Stimulated activated CD4-positive, alpha-beta T cell treated with anti-CD3 and anti-CD28 coated beads, TNF-alpha, amount 100 ng/mL, for 48 hours (primary cell): ENCODE results near the gene EZH1.

Source experiments
- DNase-seq, 3 donors: peaks; one replicate each; pipeline ENCODE4 v3.0.0-alpha.2; 2020; ENCODE audit warnings: low read depth in 3 of 3

The EZH1 gene

DNA sequence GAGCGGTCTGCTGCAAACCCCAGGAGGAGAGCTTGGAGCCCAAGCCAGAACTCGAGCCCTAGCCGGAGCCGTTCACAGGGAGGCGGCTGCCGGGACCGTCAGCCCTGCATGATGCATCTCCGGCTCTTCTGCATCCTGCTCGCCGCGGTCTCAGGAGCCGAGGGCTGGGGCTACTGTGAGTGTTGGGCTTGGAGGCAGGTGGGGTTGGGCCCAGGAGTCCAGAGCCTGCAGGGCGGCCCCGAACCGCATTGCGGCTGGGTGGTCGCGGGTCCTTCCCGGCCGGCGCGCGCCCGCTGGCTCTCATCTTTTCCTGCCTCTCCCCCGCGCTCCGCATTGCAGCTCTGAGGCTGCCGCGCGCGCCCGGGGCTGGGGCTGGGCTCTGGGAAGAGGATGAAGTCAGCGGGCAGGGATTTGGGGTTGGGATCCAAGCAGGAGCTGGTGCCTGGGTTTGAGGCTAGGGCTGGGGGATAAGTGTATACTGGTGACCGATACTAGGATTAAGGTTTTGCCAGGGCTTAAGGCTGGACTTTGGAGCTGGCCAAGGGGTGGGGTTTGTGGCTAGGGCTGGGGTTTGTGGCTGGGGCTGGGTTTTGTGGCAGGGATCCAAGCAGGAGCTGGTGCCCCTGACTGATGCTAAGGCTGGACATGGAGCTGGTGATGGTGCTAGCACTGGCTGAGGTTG, 62.0 kb downstream of the EZH1 start:
- no peak for DNase-seq

DNA sequence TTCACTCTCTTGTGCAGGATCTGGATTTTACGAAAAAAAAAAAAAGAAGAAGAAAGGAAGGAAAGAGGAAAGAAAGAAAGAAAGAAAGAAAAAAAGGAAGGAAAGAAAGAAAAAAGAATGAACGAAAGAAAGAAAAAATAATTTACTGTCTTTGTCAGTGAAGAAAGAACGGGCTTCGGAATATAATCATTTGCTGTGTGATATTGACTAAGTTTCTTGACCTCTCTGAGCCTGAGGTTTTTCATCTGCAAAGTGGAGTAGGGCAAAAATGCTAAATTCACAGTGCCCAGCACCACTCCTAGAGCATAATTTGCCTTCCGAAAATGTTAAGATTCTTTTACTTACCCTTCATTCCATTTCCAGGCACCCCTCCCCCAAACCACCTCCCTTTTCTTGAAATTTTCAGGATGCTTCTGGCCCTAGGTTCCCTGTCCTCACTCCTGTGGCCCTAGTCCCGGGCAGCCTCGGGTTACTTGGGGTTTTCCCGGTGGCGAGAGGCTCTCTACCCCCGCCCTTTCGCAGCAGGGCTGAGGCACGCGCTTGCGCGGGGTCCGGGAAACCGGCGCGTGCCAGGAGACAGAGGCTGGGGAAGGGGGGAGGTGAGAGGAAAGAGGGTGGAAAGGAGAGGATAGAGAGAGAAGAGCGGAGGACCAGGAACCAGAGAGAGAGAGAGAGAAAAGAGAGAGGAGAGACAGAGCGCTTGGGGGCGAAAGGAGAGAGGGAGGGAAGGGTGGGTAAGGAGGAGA, 62.7 kb downstream of the EZH1 start, which contains the start of gene CNTNAP1:
CNTNAP1 (plus strand) TSS at position 556 of the 746 bp plus-strand sequence. CDS start 299 bp downstream, outside the sequence.
- no peak for DNase-seq

DNA sequence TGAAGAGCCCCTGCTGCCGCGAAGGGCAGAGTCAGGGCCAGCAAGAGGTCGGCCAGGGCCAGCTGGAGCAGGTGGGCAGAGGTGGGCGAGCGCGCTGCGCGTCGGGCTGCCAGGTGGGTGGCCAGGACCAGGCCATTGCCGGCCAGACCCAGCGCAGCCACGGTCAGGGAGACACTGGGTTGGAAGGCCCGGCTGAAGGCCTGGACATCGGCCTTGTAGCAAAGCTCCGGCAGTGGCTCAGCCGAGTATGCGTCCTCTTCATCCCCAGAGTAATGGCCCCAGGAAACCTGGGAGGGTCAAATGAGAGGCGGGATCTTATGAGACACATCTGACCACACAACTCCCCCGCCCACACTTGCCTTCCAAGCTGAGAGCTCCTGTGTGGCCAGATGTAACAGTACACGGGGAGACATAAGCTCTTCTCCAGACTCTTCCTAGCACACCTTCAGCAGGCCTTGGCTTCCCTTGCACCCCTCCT, 64.5 kb downstream of the EZH1 start:
- no peak for DNase-seq

DNA sequence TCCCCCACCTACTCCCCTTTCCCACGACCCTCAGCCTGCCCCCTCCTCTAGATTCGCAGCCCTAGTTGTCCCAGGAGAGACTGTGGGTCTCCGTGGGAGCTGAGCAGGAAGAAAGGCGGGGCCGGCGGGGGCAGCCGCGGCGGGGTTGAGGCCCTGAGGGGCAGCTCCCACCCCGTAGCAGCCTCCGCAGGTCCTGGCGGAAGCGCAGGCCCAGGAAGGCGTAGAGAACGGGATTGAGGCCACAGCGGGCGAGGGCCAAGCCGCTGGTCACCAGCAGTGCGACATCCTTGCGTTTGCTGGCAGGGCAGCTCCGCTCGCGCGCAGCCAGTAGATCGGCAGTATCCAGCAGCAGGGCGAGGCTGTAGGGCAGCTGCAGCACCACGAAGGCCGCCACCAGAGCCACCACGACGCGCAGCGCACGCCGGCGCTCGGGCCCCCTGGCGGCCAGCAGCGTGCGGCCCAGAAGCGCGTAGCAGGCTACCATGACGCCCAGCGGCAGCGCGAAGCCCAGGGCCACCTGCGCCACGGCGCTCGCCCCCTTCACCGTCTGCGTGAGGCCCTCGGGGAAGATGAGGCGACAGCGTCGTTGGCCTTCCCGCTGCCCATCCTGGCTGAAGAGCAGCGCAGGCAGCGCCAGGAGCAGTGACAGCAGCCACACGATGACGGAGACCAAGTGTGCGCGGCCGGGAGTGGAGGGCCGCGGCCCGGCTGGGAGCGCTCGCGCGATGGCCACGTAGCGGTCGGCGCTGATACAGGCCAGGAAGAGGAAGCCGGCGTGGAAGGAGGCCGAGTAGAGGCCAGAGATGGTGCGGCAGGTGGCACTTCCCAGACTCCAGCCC, 65.1 kb downstream of the EZH1 start:
- peak; percentile 55 to 62 (median 56) for DNase-seq

DNA sequence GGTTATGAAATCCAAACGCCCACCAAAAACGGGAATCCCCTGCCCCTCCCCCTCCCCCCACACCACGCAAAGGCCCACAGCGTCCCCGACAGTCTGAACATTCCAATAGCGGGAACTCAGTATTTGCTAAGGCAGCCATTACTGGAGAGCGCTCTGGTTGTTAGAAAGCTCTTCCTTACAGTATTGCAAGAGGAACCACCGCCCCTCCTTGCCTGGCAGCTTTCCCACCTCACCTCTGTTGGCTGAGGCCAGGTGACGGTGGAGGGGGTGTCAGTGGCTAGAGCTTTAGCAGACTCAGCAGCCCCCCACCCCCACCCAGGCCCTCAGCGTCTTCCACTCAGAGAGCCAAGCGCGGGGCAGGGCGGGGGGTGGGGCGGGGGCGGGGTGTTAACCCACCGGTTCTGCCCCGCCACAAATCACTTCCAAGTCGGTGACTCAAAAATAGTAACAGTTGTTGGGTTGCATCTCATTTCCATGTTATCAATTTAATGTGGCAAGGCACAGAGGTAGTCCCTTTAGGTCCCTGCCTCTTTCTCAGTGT, 65.8 kb downstream of the EZH1 start:
- DNase-seq, result no peak

DNA sequence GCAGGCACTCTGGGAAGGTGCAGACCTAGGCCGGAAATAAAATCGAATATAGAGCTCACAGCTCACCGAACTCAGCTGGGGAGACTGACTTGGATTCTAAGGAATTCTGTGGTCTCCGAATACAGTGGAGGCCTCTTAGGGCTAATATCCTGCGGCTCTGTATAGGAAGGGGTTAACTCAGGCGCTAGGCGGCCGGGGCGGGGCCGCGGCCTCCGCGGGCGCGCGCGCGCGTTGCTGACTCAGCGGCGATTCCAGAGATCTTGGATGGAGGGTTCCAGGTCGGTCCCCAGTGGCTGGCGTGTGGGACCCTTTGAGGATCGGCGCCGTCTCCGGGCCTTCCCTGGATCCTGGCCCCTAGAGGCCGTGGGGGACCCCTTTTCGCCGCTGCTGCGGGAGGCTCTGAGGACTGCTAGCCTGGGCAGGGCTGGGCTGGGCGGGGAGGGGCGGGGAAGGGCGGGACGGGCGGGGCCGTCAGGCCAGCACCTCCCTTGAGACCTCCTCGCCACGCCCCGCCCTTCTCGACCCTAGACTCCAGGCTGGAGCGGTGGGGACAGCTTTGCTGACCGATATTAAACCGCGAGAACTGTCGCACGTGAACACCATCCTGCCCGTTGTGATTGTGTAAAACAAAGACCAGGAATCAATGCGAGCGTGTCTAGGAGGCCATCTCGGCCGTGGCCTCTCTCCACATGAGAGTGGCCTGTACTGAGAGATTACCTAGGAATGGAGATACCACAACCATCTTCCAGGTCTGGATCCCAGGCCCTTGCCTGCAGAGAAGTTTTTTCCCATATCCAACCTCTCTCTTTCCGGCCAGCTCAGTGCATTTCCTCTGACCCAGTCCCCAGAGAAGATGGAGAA, 66.7 kb downstream of the EZH1 start:
- DNase-seq, result peak; percentile 57 to 65 (median 59)

DNA sequence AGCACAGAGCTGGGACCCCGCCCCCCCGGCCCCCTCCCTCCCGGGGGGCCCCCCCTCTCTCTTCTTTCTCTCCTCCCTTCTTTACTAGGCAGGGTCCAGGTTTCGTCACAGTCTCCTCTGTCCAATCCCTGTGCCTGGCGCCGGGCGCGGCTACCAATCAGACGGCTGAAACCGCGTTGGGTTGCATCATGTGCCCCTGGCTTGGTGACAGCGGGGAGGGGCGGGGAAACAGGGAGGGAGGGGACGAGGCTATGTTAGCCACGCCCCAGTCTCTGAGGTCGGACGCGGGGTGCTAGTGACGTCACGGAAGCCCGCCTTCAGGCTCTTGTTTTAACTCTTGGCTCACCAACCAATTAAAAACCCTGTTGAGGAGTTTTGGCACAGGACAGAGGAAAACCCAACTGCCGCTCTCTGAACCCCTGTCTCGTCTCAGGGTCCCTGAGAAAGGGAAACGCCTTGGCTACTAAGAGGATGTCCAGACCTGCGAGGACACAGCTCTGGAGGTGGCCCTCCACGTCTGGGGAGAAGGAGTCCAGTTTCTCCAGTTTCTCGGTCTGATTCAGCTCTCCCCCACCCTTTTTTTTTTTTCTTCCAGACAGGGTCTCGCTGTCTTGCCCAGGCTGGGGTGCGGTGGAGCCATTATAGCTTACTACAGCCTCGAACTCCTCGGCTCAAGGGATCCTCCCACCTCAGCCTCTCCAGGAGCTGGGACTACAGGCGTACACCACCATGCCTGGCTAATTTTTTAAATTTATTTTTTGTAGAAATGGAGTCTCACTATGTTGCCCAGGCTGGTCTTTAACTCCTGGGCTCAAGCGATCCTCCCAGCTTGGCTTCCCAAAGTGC, 67.6 kb downstream of the EZH1 start:
- DNase-seq, result peak; percentile 99 to 100 (median 99)

DNA sequence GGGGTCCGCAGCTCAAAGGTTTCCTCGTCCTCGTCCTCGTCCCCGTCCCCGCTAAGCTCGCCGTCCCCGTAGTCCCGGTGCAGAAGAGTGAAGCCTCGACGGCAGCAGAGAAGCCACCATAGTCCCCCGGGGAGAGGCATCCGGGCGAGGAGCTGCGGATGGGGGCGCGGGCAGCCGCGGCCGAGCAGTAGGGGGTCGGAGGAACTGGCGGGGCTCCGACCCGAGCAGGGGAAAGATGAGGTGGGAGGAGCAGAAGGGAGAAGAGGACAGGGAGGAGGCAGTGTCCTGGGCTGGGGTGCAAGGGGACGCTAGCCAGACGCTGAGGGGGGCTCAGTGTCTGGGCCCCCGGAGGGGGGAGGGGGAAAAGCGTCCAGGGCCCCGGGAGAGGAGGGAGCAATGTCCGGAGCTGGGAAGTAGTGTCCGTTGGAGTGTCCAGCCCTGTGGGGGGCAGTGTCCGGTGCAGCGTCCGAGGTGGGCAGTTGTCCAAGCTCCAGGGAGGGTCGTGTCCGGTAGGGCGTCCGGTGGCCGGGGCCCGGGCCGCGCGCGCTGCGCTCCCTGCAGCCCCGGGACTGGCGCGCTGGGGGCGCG, 68.3 kb downstream of the EZH1 start, which contains the start of gene PLEKHH3:
PLEKHH3 (minus strand) TSS at position 571 of the 588 bp plus-strand sequence; CDS start at position 140, 431 bp downstream.
- no peak for DNase-seq

DNA sequence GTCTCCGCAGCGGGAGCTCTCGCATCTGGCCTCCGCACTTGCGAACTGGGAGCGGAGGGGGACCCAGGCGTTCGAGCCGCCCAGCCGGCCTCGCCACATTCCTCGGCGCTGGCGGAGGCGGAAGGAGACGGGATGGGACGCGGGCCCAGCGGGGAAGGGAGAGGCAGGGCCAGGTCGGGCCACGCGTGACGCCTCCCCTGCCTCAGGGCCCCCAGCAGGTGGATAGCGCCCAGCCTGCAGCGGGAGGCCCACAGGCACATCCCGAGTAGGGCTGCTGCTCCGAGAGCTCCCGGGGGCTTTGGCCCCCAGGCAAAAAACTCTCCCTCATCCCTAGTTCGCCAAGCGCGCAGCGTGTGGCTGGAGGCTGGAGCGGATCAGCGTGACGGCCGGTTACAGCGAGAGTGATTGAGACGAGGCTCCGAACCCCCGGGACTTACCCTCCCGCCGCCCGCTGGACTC, 68.8 kb downstream of the EZH1 start:
- DNase-seq, result no peak

DNA sequence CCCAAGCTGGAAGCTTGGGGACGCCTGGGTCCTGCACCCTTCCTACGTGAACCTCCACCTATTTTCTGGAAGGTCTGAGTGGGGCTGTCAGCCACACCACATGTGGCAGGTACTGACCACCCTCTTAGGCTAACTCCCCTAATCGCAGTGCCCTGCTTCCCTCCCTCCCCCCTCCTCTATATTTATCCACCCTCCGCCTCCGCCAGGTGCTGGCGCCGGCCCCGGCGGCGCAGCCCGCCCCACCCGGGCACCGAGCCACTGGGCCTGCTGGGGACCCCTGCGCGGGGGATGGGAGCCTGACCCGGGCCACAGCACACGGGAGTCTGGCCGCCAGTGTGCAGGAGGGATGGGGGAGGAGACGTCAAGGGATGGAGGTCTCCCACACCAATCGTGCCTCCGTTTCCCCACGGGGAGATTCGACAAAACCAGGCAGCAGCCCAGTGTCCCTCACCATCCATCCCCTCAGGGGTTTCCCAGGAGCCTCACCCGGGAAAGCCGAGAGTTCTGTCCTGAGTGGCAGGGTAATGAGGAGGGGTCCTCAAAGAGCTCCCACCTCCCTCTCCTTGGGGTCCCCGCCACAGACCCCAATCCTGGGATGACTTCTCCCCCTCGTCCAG, 69.4 kb downstream of the EZH1 start:
- DNase-seq, result no peak

DNA sequence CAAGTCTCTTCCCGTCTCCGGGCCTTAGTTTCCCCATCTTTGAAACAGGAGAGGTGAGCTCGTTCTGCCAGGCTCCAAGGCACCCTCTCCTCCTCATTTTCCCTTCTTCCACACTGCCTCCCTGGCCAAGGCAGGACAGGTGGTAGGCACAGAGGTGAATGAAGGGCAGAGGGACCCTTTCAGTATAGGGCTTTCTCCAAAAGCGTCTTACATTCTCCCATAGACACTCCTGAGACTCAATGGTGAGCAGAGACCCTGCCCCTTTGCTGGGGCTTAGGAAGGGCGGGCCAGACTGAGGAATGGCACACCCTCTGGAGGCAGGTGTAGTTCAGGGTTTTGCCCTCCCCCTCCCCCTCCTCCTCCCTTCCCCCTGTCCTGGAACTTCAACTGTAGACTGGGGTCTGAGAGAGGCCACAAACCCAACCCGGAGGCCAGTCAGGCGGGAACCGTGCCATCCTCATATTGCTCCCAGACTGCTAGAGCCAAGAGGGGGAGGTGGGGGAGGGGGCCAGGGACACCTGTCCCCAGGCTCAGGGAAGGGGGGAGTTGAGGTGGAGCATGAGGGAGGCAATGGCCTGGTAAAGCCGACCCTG, 70.0 kb downstream of the EZH1 start:
- DNase-seq, result no peak

DNA sequence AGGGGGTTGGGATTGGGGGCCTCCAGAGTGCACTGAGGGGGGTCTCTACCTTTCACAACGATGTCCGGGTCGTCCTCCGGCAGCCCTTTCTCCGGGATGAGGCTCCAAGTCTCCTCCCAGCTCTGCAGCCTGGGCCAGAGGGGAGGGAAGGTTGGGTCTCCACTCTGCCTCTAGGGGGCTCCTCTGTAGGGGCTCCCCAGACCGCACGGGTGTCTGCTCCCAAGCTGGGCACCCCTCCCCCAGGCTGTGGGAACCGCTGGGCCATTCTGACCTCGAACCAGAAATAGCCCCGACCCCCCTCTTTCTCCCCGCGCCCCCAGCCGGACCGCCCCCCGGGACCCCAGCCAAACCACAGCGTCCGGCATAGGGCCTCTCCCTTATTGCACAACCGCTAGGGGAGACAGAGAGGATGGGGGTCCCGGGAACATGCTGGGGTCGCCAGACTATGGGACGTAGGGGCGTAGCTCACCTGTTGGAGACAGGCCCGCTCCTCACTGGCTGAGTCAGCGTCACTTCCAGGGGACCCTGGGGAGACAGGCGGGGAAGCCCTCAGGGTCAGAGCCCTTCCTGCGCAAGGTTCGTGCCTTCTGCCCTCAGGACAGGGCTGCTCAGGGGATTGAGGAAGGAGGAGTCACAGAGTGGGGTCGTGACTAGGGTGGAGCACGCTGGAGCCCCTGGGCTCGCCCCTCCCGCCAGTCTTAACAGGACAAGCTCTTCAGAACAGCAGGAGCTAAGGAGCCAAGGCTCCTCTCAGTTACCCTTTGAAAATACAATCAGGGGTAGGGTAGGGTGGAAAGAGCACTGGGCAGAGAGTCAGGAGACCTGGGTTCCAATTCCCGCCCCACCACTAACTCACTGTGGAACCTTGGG, 70.7 kb downstream of the EZH1 start:
- DNase-seq, result no peak

DNA sequence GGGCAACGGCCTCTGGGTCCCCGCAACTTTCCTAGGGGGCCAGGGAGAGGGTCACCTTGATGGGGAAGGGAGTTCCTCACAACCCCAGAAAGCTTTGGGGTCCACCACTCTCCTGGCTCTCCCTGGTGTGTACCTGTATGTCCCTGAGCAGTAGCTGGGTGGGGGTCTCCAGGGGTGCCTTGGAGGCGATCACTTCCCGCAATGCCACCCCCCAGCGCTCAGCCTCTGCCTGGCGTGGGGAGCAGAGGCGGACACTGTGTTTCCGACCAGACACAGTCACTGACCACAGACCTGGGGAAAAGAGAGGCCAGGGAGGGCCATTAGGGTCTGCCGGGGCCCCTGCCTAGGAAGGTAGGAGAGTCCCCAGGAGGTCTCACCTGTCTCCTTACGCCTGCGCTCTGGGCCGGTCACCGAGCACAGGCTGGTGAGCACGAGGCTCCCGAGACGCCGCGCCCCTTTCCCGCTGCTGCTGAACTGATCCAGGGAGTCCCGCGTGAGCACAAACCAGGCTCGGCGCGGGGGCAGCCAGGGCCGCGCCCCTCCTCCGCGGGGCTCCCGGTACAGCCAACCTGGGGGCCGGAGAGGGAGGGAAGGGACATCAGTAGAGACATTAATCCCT, 71.5 kb downstream of the EZH1 start:
- no peak for DNase-seq

DNA sequence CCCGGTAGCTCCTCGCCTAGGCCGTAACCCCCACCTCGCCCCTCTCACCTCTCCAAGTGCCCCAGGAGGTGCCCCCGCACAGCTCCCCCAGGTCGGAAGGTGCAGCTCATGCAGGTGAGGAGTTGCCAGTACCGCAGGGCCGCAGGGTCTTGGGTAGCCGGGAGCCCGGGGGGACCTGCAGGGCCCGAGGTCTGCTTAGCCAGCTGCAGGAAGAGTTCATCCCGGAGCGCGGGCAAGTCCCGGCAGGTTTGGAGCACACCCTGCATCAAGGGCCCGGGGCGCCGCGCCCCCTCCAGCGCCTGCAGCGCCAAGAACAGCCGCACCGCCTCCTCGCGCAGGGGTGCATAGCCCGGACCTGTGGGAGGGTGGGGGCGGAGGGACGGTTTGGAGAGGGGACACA, 72.8 kb downstream of the EZH1 start:
- DNase-seq, result no peak

DNA sequence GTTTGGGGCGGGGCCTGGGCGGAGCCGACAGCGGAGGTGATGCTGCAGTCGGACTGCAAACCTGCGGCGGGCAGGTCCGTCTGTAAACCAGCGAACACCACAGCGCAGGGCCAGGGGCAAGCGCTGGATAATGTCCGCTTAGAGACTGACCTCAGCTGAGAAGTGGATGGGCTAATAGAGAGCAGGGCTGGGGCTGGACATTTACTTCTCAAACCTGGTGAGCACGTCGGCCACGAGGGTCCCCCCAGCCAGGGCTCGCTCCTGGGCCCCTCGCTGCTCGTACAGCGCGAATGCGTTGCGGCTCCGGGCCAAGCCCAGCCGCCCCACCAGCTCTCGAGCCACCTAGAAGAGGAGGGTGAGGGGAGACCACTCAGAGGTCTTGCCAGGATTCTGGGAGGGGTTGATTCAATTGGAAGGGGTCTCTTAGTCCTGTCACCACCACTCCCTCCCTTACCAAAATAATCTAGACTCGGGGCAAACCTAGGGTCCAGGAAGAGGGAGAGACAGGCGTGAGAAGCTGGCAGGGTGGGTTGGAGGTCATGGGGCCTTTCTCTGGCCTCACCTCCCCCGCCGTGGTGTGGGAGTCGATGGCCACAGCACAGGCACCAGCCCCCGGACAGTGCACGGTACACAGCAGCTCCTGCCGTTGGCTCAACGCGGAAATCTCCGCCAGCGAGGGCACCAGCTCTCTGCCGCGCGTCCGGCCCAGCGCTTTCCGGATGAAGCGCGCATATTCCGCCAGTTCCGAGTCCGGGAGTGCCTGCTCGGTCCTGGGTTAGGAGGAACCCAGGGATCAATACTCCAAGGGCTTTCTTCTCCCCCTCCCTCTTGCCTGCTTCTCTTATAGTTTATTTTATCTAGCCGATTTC, 73.8 kb downstream of the EZH1 start:
- DNase-seq, result no peak
